ENCODE measurements around the gene B3GNT7. TPM values are rescaled to one million over a fixed set of nuclear protein-coding genes. Genes with fewer than 3 reads are reported as not detected.
A peak's percentile ranks its signal among the peaks of the same experiment; 100 is the strongest.

Gene B3GNT7
- total RNA-seq, 1 donor from 2014 or later: 0.52 TPM

DNA sequence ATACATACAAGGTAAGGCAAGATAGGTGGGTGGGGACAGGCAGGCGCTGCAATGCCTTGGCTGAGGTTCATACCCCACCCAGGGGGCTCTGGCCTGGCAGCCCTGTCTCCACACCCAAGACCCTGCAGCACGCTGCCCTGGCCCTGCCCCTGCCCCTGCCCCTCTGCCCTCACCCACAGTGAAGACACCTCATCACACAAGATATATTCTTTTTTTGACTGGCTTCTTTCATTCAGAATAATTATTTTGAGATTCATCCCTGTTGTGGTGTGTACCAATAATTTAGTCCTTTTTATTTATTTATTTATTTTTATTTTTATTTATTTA, 11.4 kb upstream of the B3GNT7 start:
- no peaks in the 10 kb centered on the region for H3K27me3 ChIP-seq (ENCODE audit: control insufficient read depth in 3 of 3, insufficient read depth in 3 of 3, low read length in 3 of 3)
- H3K36me3 ChIP-seq (ENCODE audit: control insufficient read depth in 3 of 3, insufficient read depth in 3 of 3, low read length in 3 of 3): no peaks in the 10 kb centered on the region
- no peak overlapping the region for H3K4me3 ChIP-seq (ENCODE audit: low read length in 3 of 3)
- H3K4me1 ChIP-seq (ENCODE audit: control insufficient read depth in 3 of 3, insufficient read depth in 3 of 3, low read length in 3 of 3): peaks cover 0 to 9% (median 2%) of the 10 kb centered on the region in 3 donors
- peaks cover 0 to 5% (median 3%) of the 10 kb centered on the region in 3 donors for H3K9me3 ChIP-seq (ENCODE audit: control insufficient read depth in 3 of 3, low read length in 3 of 3)
- no peak overlapping the region for H3K9ac ChIP-seq (ENCODE audit: low read depth in 1 of 3, low read length in 3 of 3)
- no peak overlapping the region for H3K27ac ChIP-seq (ENCODE audit: low read depth, low read length)

DNA sequence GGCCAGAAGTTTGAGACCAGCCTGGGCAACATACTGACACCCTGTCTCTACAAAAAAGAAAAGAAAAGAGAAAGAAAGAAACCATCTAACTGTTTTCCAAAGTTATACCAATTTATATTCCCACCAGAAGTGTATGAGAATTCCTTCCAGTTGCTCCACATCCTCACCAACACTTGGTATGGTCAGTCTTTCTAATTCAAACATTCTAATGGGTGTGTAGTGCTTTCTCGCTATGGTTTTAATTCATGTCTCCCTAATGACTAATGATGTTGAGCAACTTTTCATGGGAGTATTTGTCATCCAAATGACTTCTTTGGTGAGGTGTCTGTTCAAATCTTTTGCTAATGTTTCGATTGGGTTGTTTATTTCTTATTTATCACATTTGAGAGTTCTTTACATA, 10.5 kb upstream of the B3GNT7 start:
- H3K4me3 ChIP-seq (ENCODE audit: low read length in 3 of 3): no peak overlapping the region
- no peak overlapping the region for H3K27ac ChIP-seq (ENCODE audit: low read depth, low read length)
- H3K9me3 ChIP-seq (ENCODE audit: control insufficient read depth in 3 of 3, low read length in 3 of 3): peaks cover 0 to 5% (median 3%) of the 10 kb centered on the region in 3 donors
- H3K27me3 ChIP-seq (ENCODE audit: control insufficient read depth in 3 of 3, insufficient read depth in 3 of 3, low read length in 3 of 3): no peaks in the 10 kb centered on the region
- H3K4me1 ChIP-seq (ENCODE audit: control insufficient read depth in 3 of 3, insufficient read depth in 3 of 3, low read length in 3 of 3): peaks cover 0 to 9% (median 2%) of the 10 kb centered on the region in 3 donors
- no peak overlapping the region for H3K9ac ChIP-seq (ENCODE audit: low read depth in 1 of 3, low read length in 3 of 3)
- no peaks in the 10 kb centered on the region for H3K36me3 ChIP-seq (ENCODE audit: control insufficient read depth in 3 of 3, insufficient read depth in 3 of 3, low read length in 3 of 3)

DNA sequence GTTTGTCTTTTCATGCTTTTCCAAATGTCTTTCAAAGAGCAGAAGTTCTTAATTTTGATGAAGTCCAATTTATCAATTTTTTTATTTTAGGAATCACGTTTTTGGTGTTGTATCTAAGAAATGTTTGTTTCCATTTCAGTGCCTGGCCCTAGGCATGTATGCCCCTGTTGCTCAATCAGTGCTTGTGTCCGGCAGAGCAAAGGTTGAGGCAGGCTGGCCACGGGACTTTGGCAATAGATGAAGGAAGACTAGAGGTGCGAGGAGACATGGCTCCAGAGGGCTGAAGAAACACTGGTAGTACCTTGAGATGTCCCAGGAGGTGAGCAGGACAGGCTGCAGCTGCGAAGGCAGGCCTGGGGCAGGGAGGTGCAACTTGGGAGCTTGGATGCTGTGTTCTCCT, 10.1 kb upstream of the B3GNT7 start:
- Histone ChIP-seq H3K27ac (ENCODE audit: low read depth, low read length) (no peak overlapping the region), H3K9me3 (ENCODE audit: control insufficient read depth in 3 of 3, low read length in 3 of 3) (peaks cover 0 to 5% (median 3%) of the 10 kb centered on the region in 3 donors), H3K9ac (ENCODE audit: low read depth in 1 of 3, low read length in 3 of 3) (no peak overlapping the region), H3K36me3 (ENCODE audit: control insufficient read depth in 3 of 3, insufficient read depth in 3 of 3, low read length in 3 of 3) (no peaks in the 10 kb centered on the region), H3K27me3 (ENCODE audit: control insufficient read depth in 3 of 3, insufficient read depth in 3 of 3, low read length in 3 of 3) (no peaks in the 10 kb centered on the region), H3K4me1 (ENCODE audit: control insufficient read depth in 3 of 3, insufficient read depth in 3 of 3, low read length in 3 of 3) (peaks cover 0 to 9% (median 2%) of the 10 kb centered on the region in 3 donors), H3K4me3 (ENCODE audit: low read length in 3 of 3) (no peak overlapping the region)

DNA sequence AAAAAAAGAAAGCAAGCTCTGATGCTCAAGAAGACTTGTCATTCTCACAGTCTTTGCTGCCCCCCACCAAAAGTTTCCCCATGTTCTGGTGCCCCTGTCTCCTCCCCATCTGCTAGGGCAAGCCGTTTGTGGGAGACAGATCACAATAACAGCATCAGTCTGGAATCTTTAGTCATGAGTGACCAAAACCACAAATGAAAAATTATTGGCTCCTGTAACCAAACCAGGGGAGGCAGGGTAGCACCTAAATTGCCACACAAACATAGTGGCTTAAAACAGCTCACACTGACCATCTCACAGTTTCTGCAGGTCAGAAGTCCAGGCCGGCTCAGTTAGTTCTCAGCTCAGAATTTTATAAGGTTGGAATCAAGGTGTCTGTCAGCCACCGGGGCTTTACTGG, 9.1 kb upstream of the B3GNT7 start:
- H3K4me1 ChIP-seq (ENCODE audit: control insufficient read depth in 3 of 3, insufficient read depth in 3 of 3, low read length in 3 of 3): peaks cover 0 to 9% (median 2%) of the 10 kb centered on the region in 3 donors
- peaks cover 0 to 5% (median 3%) of the 10 kb centered on the region in 3 donors for H3K9me3 ChIP-seq (ENCODE audit: control insufficient read depth in 3 of 3, low read length in 3 of 3)
- H3K9ac ChIP-seq (ENCODE audit: low read depth in 1 of 3, low read length in 3 of 3): no peak overlapping the region
- H3K4me3 ChIP-seq (ENCODE audit: low read length in 3 of 3): no peak overlapping the region
- no peaks in the 10 kb centered on the region for H3K27me3 ChIP-seq (ENCODE audit: control insufficient read depth in 3 of 3, insufficient read depth in 3 of 3, low read length in 3 of 3)
- no peaks in the 10 kb centered on the region for H3K36me3 ChIP-seq (ENCODE audit: control insufficient read depth in 3 of 3, insufficient read depth in 3 of 3, low read length in 3 of 3)
- H3K27ac ChIP-seq (ENCODE audit: low read depth, low read length): no peak overlapping the region

DNA sequence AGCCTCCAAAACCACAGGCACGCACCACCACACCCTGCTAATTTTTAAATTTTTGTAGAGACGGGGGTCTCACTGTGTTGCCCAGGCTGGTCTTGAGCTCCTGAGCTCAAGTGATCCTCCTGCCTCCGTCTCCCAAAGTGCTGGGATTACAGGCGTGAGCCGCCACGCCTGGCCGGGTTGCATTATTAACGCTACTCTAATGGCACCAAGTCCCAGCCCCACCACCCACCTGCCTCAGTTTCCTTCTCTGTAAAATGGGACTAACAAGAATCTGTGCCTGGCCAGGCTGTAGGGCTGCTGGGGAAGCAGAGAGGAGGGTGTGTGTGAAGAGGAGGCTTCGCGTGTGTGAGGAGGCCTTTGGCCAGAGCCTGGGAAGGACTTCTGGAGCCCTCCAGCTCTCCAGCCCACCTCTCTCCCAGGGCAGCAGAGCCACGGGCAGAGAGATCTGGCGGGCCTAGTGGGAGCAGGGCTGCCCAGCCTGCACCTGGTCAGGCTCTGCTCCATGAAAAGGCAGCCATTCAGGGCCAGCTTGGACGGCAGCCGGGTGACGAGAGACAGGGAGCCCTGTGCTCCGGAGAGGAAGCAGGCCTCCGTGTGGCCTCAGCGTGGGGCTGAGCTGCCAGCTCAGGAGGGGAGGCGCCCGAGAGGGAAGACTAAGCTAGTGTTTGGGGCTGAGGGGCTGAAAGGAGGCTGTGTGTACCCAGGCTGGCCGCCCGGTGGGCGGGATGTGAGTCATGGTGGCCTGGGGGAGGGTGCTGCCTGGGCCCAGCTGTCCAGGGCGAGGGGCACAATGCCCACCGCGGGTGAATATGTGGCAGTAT, 7.4 kb upstream of the B3GNT7 start:
- Histone ChIP-seq H3K4me3 (ENCODE audit: low read length in 3 of 3) (no peak overlapping the region), H3K36me3 (ENCODE audit: control insufficient read depth in 3 of 3, insufficient read depth in 3 of 3, low read length in 3 of 3) (no peaks in the 10 kb centered on the region), H3K27me3 (ENCODE audit: control insufficient read depth in 3 of 3, insufficient read depth in 3 of 3, low read length in 3 of 3) (peaks cover 0 to 2% (median 0%) of the 10 kb centered on the region in 3 donors), H3K9me3 (ENCODE audit: control insufficient read depth in 3 of 3, low read length in 3 of 3) (peaks cover 0 to 5% (median 3%) of the 10 kb centered on the region in 3 donors), H3K4me1 (ENCODE audit: control insufficient read depth in 3 of 3, insufficient read depth in 3 of 3, low read length in 3 of 3) (peaks cover 0 to 19% (median 15%) of the 10 kb centered on the region in 3 donors), H3K9ac (ENCODE audit: low read depth in 1 of 3, low read length in 3 of 3) (peak overlapping the region; percentile 10 to 62 (median 38)), H3K27ac (ENCODE audit: low read depth, low read length) (no peak overlapping the region)

DNA sequence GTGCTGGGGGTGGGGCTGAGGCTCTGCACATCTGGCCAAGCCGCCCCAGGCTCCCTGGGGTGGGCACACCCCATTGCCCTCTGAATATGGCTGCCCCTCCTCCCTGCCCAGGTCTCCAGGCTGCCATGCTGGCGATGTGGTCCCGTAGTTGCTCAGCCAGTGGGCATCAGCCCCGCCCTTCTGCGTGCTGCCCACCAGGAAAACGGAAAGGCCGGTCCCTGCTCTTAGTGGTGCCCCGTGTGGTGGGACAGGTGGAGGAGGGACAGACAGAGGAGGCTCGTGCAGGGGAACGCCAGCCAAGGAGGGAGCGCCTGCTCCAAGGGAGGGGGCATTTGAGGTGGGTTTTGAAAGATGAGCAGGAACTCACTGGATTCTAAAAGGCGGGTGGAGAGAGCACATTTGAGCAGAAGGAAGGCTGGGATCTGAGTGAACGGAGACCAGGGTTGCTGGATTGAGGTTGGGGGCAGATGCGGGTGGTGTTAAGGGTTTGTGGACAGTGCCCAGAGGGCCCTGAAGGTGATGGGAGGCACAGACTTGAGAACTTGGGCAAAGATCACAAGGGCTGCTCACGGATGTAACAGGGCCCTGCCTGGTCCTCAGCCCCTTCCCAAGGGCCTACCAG, 6.7 kb upstream of the B3GNT7 start:
- peaks cover 3 to 4% (median 4%) of the 10 kb centered on the region in 3 donors for H3K27me3 ChIP-seq (ENCODE audit: control insufficient read depth in 3 of 3, insufficient read depth in 3 of 3, low read length in 3 of 3)
- no peak overlapping the region for H3K27ac ChIP-seq (ENCODE audit: low read depth, low read length)
- H3K36me3 ChIP-seq (ENCODE audit: control insufficient read depth in 3 of 3, insufficient read depth in 3 of 3, low read length in 3 of 3): no peaks in the 10 kb centered on the region
- peaks cover 0 to 27% (median 22%) of the 10 kb centered on the region in 3 donors for H3K4me1 ChIP-seq (ENCODE audit: control insufficient read depth in 3 of 3, insufficient read depth in 3 of 3, low read length in 3 of 3)
- H3K4me3 ChIP-seq (ENCODE audit: low read length in 3 of 3): no peak overlapping the region
- H3K9me3 ChIP-seq (ENCODE audit: control insufficient read depth in 3 of 3, low read length in 3 of 3): peaks cover 0 to 5% (median 3%) of the 10 kb centered on the region in 3 donors
- peak overlapping the region; percentile 10 to 62 (median 38) for H3K9ac ChIP-seq (ENCODE audit: low read depth in 1 of 3, low read length in 3 of 3)

DNA sequence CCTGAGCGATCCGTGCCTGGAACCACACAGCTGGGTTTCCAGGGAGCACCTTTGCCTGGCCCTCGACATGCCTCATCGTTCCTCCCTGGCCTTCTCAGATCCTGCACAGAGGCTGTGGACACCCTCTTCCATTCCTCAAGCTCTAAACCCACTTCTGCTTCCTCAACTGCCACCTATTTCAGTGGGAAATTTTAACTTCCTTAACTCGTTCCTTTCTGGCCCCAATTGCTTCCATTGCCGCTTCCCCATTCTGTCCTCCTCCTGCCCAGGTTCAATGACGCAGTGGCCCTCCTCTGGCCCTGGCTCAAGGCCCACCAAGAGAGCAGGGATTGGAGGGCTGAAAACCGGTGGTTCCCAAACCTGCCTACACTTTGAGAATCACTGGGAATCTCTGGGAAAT, 4.8 kb upstream of the B3GNT7 start:
- Histone ChIP-seq H3K9ac (ENCODE audit: low read depth in 1 of 3, low read length in 3 of 3) (no peak overlapping the region), H3K4me3 (ENCODE audit: low read length in 3 of 3) (no peak overlapping the region), H3K36me3 (ENCODE audit: control insufficient read depth in 3 of 3, insufficient read depth in 3 of 3, low read length in 3 of 3) (no peaks in the 10 kb centered on the region), H3K9me3 (ENCODE audit: control insufficient read depth in 3 of 3, low read length in 3 of 3) (no peaks in the 10 kb centered on the region), H3K27ac (ENCODE audit: low read depth, low read length) (no peak overlapping the region), H3K27me3 (ENCODE audit: control insufficient read depth in 3 of 3, insufficient read depth in 3 of 3, low read length in 3 of 3) (peaks cover 16 to 20% (median 18%) of the 10 kb centered on the region in 3 donors), H3K4me1 (ENCODE audit: control insufficient read depth in 3 of 3, insufficient read depth in 3 of 3, low read length in 3 of 3) (peaks cover 0 to 29% (median 24%) of the 10 kb centered on the region in 3 donors)

DNA sequence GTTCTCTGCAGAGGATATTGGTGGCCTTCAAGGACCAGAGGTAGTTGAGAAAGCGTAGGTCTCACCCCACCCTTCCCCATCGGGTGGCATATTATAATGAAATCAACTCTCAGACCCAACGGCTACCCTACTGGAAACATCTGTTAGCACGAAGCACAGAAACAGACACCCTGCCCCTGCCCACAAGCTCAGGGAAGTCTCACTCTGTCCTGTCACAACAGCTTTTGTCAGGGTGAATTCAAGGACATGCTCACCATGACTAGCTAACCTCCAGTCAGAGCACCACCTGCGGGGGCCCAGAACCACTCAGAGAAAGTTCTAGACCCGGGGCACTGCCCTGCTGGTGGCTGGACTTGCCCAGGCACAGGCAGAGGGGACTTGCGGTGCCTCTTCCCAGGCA, 3.5 kb upstream of the B3GNT7 start:
- no peak overlapping the region for H3K4me3 ChIP-seq (ENCODE audit: low read length in 3 of 3)

DNA sequence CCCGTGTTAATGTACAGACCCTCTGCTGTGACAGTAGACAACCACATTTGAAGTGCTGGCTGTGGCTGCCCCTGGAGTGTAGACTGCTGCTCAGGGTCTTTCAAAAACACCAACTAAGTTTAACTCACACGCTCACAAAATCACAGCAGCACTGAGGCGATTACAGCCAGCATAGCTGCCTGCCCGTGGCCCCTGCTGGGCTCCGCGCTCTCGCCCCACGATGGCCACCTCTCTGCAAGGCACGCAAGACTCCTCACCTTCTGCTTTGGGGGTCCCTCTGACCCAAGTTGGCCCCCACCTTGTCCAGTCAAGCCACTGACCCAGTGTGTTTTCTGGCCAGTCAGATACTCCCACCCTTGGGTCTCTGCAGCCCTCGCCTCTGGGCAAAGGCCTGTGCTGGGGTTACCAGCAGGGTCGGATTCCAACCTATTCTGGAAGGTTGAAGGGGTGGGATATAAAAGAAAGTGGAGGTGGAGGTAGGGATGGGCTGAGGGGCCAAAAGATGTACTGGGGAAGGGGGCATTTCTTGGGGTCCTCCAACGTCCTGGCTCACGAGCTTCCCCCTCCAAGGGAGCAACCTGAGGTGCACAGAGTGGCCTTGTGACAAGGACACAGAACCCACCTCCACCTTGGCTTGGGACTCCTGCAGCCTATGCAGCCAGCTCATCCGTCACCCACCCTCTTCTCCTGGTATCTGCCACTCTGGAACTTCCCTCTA, 2.9 kb upstream of the B3GNT7 start:
- no peaks in the 10 kb centered on the region for H3K9me3 ChIP-seq (ENCODE audit: control insufficient read depth in 3 of 3, low read length in 3 of 3)
- H3K36me3 ChIP-seq (ENCODE audit: control insufficient read depth in 3 of 3, insufficient read depth in 3 of 3, low read length in 3 of 3): no peaks in the 10 kb centered on the region
- peaks cover 16 to 22% (median 20%) of the 10 kb centered on the region in 3 donors for H3K27me3 ChIP-seq (ENCODE audit: control insufficient read depth in 3 of 3, insufficient read depth in 3 of 3, low read length in 3 of 3)
- no peak overlapping the region for H3K4me3 ChIP-seq (ENCODE audit: low read length in 3 of 3)
- peaks cover 0 to 29% (median 24%) of the 10 kb centered on the region in 3 donors for H3K4me1 ChIP-seq (ENCODE audit: control insufficient read depth in 3 of 3, insufficient read depth in 3 of 3, low read length in 3 of 3)
- peak overlapping the region in 1 of 3 donors; percentile 3 for H3K9ac ChIP-seq (ENCODE audit: low read depth in 1 of 3, low read length in 3 of 3)
- no peak overlapping the region for H3K27ac ChIP-seq (ENCODE audit: low read depth, low read length)

More for the DNA sequence above, 3.5 kb upstream of the B3GNT7 start:
- H3K4me1 ChIP-seq (ENCODE audit: control insufficient read depth in 3 of 3, insufficient read depth in 3 of 3, low read length in 3 of 3): peaks cover 0 to 29% (median 24%) of the 10 kb centered on the region in 3 donors
- no peaks in the 10 kb centered on the region for H3K36me3 ChIP-seq (ENCODE audit: control insufficient read depth in 3 of 3, insufficient read depth in 3 of 3, low read length in 3 of 3)
- no peaks in the 10 kb centered on the region for H3K9me3 ChIP-seq (ENCODE audit: control insufficient read depth in 3 of 3, low read length in 3 of 3)
- no peak overlapping the region for H3K27ac ChIP-seq (ENCODE audit: low read depth, low read length)
- H3K27me3 ChIP-seq (ENCODE audit: control insufficient read depth in 3 of 3, insufficient read depth in 3 of 3, low read length in 3 of 3): peaks cover 16 to 22% (median 20%) of the 10 kb centered on the region in 3 donors
- no peak overlapping the region for H3K9ac ChIP-seq (ENCODE audit: low read depth in 1 of 3, low read length in 3 of 3)
